ENCODE measurements around the gene TRIAP1.

TRIAP1 gene

GRCh38 chr12:120403869-120404268 is 42.3 kb downstream of the TRIAP1 start:
- no peak overlapping the region for H3K4me3 ChIP-seq (ENCODE audit: low read depth, low read length)
- H3K9ac ChIP-seq (ENCODE audit: low read depth, low read length): no peak overlapping the region
- H3K27ac ChIP-seq (ENCODE audit: low read depth, low read length): no peak overlapping the region

GRCh38 chr12:120402217-120402616 is 44.0 kb downstream of the TRIAP1 start:
- H3K9me3 ChIP-seq (ENCODE audit: control insufficient read depth, insufficient read depth, low read length): no peaks in the 10 kb centered on the region
- H3K36me3 ChIP-seq (ENCODE audit: control insufficient read depth, insufficient read depth, low read length): no peaks in the 10 kb centered on the region
- peak overlapping the region; percentile 77 for H3K27ac ChIP-seq (ENCODE audit: low read depth, low read length)
- peak overlapping the region; percentile 14; the same call in 1 of the 2 replicates for H3K4me3 ChIP-seq (ENCODE audit: low read depth, low read length)
- peaks cover 9% of the 10 kb centered on the region for H3K4me1 ChIP-seq (ENCODE audit: control insufficient read depth, insufficient read depth, low read length)
- H3K9ac ChIP-seq (ENCODE audit: low read depth, low read length): no peak overlapping the region; the same call in 1 of the 2 replicates
- H3K27me3 ChIP-seq (ENCODE audit: control insufficient read depth, insufficient read depth, low read length): no peaks in the 10 kb centered on the region

More at GRCh38 chr12:120403869-120404268, 42.3 kb downstream of the TRIAP1 start:
- no peaks in the 10 kb centered on the region for H3K9me3 ChIP-seq (ENCODE audit: control insufficient read depth, insufficient read depth, low read length)
- no peaks in the 10 kb centered on the region for H3K27me3 ChIP-seq (ENCODE audit: control insufficient read depth, insufficient read depth, low read length)
- H3K36me3 ChIP-seq (ENCODE audit: control insufficient read depth, insufficient read depth, low read length): no peaks in the 10 kb centered on the region
- H3K4me1 ChIP-seq (ENCODE audit: control insufficient read depth, insufficient read depth, low read length): peaks cover 9% of the 10 kb centered on the region

GRCh38 chr12:120399531-120399930 is 46.7 kb downstream of the TRIAP1 start:
- H3K9ac ChIP-seq (ENCODE audit: low read depth, low read length): no peak overlapping the region
- H3K4me1 ChIP-seq (ENCODE audit: control insufficient read depth, insufficient read depth, low read length): peaks cover 12% of the 10 kb centered on the region
- H3K9me3 ChIP-seq (ENCODE audit: control insufficient read depth, insufficient read depth, low read length): no peaks in the 10 kb centered on the region
- H3K36me3 ChIP-seq (ENCODE audit: control insufficient read depth, insufficient read depth, low read length): no peaks in the 10 kb centered on the region
- no peak overlapping the region for H3K4me3 ChIP-seq (ENCODE audit: low read depth, low read length)
- no peaks in the 10 kb centered on the region for H3K27me3 ChIP-seq (ENCODE audit: control insufficient read depth, insufficient read depth, low read length)
- no peak overlapping the region for H3K27ac ChIP-seq (ENCODE audit: low read depth, low read length)

- H3K27me3 ChIP-seq (ENCODE audit: control insufficient read depth, insufficient read depth, low read length): no peaks in the 10 kb centered on the region
- no peaks in the 10 kb centered on the region for H3K9me3 ChIP-seq (ENCODE audit: control insufficient read depth, insufficient read depth, low read length)
- H3K4me3 ChIP-seq (ENCODE audit: low read depth, low read length): no peak overlapping the region
- H3K9ac ChIP-seq (ENCODE audit: low read depth, low read length): no peak overlapping the region
- H3K4me1 ChIP-seq (ENCODE audit: control insufficient read depth, insufficient read depth, low read length): peaks cover 17% of the 10 kb centered on the region
- no peaks in the 10 kb centered on the region for H3K36me3 ChIP-seq (ENCODE audit: control insufficient read depth, insufficient read depth, low read length)
- no peak overlapping the region for H3K27ac ChIP-seq (ENCODE audit: low read depth, low read length)
These were observed 48.2 kb downstream of the TRIAP1 start for GRCh38 chr12:120397824-120398540.

GRCh38 chr12:120394483-120395367 is 51.5 kb downstream of the TRIAP1 start:
- no peak overlapping the region; the same call in 1 of the 2 replicates for H3K4me3 ChIP-seq (ENCODE audit: low read depth, low read length)
- peaks cover 9% of the 10 kb centered on the region; the same call in 1 of the 2 replicates for H3K4me1 ChIP-seq (ENCODE audit: control insufficient read depth, insufficient read depth, low read length)
- H3K9me3 ChIP-seq (ENCODE audit: control insufficient read depth, insufficient read depth, low read length): no peaks in the 10 kb centered on the region
- H3K36me3 ChIP-seq (ENCODE audit: control insufficient read depth, insufficient read depth, low read length): no peaks in the 10 kb centered on the region
- peak overlapping the region; percentile 77 for H3K27ac ChIP-seq (ENCODE audit: low read depth, low read length)
- no peaks in the 10 kb centered on the region for H3K27me3 ChIP-seq (ENCODE audit: control insufficient read depth, insufficient read depth, low read length)
- H3K9ac ChIP-seq (ENCODE audit: low read depth, low read length): no peak overlapping the region
